Lung (tissue), 12 donors: Measurements from ENCODE around the gene APLP1. TPM values are rescaled to one million over a fixed set of nuclear protein-coding genes. Genes with fewer than 3 reads are reported as not detected.
"Not testable (repeated sequence)": the region's sequence is repeated elsewhere in the genome, so short reads cannot be mapped to it uniquely, and the experiment has no call there.

Experiments
- ATAC-seq: fragments of 200-7000 bp; cut with Tn5 transposase; one replicate; pipeline ENCODE4 v1.9.1; 2020; ENCODE audit warnings: moderate number of reproducible peaks; ENCODE audit not compliant: insufficient read depth, low FRiP score
- DNase-seq, 3 donors: peaks; one replicate each; pipeline ENCODE4 v3.0.0-alpha.2; 2013 to 2017
- H3K27ac ChIP-seq, 2 donors: one replicate each; pipeline ENCODE4 v1.5.1; 2013; ENCODE audit warnings: mild to moderate bottlenecking in 2 of 2, moderate library complexity in 2 of 2, control low read depth in 1 of 2, inconsistent platforms in 1 of 2, low read depth in 1 of 2, low read length in 1 of 2
- H3K27me3 ChIP-seq, 3 donors: one replicate each; pipeline ENCODE4 v1.5.1; 2013; ENCODE audit warnings: low read length in 2 of 3; ENCODE audit not compliant: control insufficient read depth in 3 of 3, insufficient read depth in 3 of 3
- H3K36me3 ChIP-seq, 4 donors: one replicate each; pipeline ENCODE4 v1.5.1; 2013; ENCODE audit warnings: low read length in 4 of 4, mild to moderate bottlenecking in 1 of 4, moderate library complexity in 1 of 4; ENCODE audit not compliant: control insufficient read depth in 4 of 4, insufficient read depth in 4 of 4
- H3K4me1 ChIP-seq, 5 donors: one replicate each; pipeline ENCODE4 v1.5.1; 2013; ENCODE audit warnings: low read length in 5 of 5, mild to moderate bottlenecking in 2 of 5, moderate library complexity in 1 of 5; ENCODE audit not compliant: control insufficient read depth in 5 of 5, insufficient read depth in 5 of 5
- H3K4me3 ChIP-seq: one replicate; pipeline ENCODE4 v1.5.1; 2013; ENCODE audit warnings: mild to moderate bottlenecking, control low read depth, moderate library complexity
- H3K9ac ChIP-seq, 2 donors: one replicate each; pipeline ENCODE4 v1.5.1; 2013; ENCODE audit warnings: low read length in 2 of 2, control low read depth in 1 of 2; ENCODE audit not compliant: insufficient read depth in 1 of 2
- H3K9me3 ChIP-seq, 4 donors: one replicate each; pipeline ENCODE4 v1.5.1; 2013; ENCODE audit warnings: low read length in 3 of 4, mild to moderate bottlenecking in 1 of 4, moderate library complexity in 1 of 4; ENCODE audit not compliant: control insufficient read depth in 4 of 4, insufficient read depth in 3 of 4
- whole genome bisulfite sequencing, 2 donors: extraction: QIAGEN DNeasy Blood & Tissue Kit; methylation state at CpG; one replicate each; pipeline ENCODE4 v1.1.7; 2013; 5-methylcytosine and 5-hydroxymethylcytosine counted together
- polyA plus RNA-seq, 2 donors: library from polyadenylated mRNA; stranded (reverse); fragments of 200-250 nt; gene quantifications; one replicate each; pipeline ENCODE4 v1.2.1, GENCODE V29; 2013
- total RNA-seq, 2 donors: library from RNA; depleted of rRNA in 1 of 2; stranded (reverse); fragments of >200 nt in 1 of 2; gene quantifications; one replicate each; pipeline ENCODE4 v1.2.1, GENCODE V29; 2014 to 2021
- TF ChIP-seq, protein P1 (sequence below): IDR thresholded peaks from 2 replicates; pipeline ENCODE4 v1.5.1; 2012; ENCODE audit warnings: mild to moderate bottlenecking; ENCODE audit errors: control extremely low read depth, extremely low read depth
- donor health status: control.
- donor health status: control.
- donor health status: Bipolar disorder and iron deficiency.
- donor health status: healthy.
- donor health status: DM: yes; HTN: yes; CAD: no.

APLP1 gene
- total and polyA plus RNA-seq, 4 donors = 0.94 to 6.5 (median 2.0) TPM

DNA sequence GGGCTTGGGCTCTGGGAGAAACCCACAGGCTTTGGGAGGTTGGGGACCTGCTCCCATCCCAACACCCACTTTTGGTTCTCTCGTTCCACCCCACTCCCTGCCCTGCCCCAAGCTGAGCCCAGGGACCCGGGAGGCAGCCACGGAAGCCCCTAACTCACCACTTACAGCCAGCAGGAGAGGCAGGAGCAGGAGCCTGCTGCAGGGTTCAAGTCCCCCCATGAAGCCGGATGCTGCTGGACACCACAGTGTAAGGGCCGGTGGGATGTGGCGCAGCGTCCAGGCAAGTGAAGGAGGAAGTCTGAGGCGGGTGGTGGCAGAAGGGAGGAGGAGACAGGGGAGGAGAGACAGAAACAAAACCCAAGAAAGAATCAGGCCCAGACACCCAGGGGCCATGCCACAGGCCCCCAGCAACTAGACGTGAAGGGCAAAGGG is 39.7 kb downstream of the APLP1 start, which contains the start of gene TYROBP:
Gene TYROBP (minus strand): TSS at position 286 of the 432 bp plus-strand sequence. CDS start 67 bp downstream, at position 219.
- no peak for DNase-seq
- no peaks in the 10 kb centered on the region for H3K27me3 ChIP-seq
- no peak for ATAC-seq
- peak within 1 kb of the TSS in 1 of 2 donors; percentile 77 for H3K27ac ChIP-seq
- TF ChIP-seq, protein P1, sequence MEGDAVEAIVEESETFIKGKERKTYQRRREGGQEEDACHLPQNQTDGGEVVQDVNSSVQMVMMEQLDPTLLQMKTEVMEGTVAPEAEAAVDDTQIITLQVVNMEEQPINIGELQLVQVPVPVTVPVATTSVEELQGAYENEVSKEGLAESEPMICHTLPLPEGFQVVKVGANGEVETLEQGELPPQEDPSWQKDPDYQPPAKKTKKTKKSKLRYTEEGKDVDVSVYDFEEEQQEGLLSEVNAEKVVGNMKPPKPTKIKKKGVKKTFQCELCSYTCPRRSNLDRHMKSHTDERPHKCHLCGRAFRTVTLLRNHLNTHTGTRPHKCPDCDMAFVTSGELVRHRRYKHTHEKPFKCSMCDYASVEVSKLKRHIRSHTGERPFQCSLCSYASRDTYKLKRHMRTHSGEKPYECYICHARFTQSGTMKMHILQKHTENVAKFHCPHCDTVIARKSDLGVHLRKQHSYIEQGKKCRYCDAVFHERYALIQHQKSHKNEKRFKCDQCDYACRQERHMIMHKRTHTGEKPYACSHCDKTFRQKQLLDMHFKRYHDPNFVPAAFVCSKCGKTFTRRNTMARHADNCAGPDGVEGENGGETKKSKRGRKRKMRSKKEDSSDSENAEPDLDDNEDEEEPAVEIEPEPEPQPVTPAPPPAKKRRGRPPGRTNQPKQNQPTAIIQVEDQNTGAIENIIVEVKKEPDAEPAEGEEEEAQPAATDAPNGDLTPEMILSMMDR = no peak
- no peaks in the 10 kb centered on the region for H3K36me3 ChIP-seq
- H3K9me3 ChIP-seq = no peaks in the 10 kb centered on the region
- peaks cover 0 to 17% (median 0%) of the 10 kb centered on the region in 5 donors for H3K4me1 ChIP-seq
- peak within 1 kb of the TSS; percentile 1 for H3K4me3 ChIP-seq
- 15 to 48% methylated on average over 9 of the region's 9 CpGs for WGBS, 2 donors
- H3K9ac ChIP-seq = peak within 1 kb of the TSS; percentile 23 to 37

DNA sequence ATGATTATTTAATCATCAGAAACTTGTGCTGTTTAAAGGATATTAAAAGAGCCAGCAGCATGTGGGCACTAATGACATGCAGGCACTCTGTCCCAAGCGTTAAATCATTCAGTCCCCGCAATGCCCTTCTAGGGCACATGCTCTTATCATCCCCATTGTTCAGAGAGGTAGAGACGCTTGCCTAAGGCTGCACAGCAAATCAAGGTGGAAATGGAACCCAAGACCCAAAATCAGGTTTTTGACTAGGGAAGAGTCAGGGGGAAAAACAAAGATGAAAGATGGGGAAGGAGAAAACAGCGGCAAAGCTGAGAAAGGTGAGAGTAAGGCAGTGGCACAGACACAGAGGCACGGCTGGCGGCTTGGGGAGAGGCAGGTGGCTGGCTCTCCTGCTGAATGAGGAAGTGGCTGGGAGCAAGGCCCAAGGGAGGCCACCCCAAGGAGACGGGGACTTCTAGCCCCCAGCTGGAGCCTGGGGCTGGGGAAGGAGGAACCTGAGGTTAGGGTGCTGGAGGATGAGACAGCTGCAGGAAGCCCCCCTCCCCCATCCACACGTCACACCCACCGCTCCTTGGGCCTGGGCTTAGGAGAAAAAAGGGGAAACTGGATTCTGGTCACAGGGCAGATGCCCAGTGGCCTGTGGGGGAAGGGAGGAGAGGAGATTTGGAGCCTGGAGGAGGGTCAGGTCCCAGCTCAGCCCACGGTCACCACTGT is 40.8 kb downstream of the APLP1 start:
- peaks cover 0 to 11% (median 0%) of the 10 kb centered on the region in 5 donors for H3K4me1 ChIP-seq
- WGBS, 2 donors = 29 to 59% methylated on average over 10 of the region's 10 CpGs
- no peak overlapping the region for H3K4me3 ChIP-seq
- DNase-seq = peak in 1 of 3 donors; percentile 26
- H3K27ac ChIP-seq = peak overlapping the region in 1 of 2 donors; percentile 66
- H3K9ac ChIP-seq = no peak overlapping the region
- H3K36me3 ChIP-seq = no peaks in the 10 kb centered on the region
- TF ChIP-seq, protein P1 = no peak
- H3K27me3 ChIP-seq = no peaks in the 10 kb centered on the region
- peak; percentile 79 for ATAC-seq
- no peaks in the 10 kb centered on the region for H3K9me3 ChIP-seq

GRCh38 chr19:35909684-35910035 is 41.3 kb downstream of the APLP1 start:
- Histone ChIP-seq H3K9me3 (peaks cover 0 to under 1% (median 0%) of the 10 kb centered on the region in 4 donors), H3K36me3 (no peaks in the 10 kb centered on the region), H3K4me1 (peaks cover 0 to 11% (median 0%) of the 10 kb centered on the region in 5 donors), H3K27ac (peak overlapping the region in 1 of 2 donors; percentile 90), H3K27me3 (no peaks in the 10 kb centered on the region), H3K4me3 (no peak overlapping the region), H3K9ac (no peak overlapping the region)
- TF ChIP-seq, protein P1 = no peak
- DNase-seq = no peak
- no peak for ATAC-seq
- WGBS, 2 donors = 42 to 60% methylated on average over 6 of the region's 6 CpGs

DNA sequence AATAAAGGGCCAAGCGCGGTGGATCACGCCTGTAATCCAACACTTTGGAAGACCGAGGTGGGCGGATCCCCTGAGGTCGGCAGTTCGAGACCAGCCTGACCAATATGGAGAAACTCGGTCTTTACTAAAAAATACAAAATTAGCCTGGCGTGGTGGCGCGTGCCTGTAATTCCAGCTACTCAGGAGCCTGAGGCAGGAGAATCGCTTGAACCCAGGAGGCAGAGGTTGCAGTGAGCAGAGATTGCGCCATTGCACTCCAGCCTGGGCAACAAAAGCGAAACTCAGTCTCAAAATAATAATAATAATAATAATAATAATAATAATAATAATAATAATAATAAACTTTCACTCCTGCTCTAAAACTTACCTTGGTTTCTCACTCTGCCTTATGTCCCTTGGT is 42.0 kb downstream of the APLP1 start:
- not testable (repeated sequence) for DNase-seq, H3K4me3 ChIP-seq, H3K27ac ChIP-seq, H3K27me3 ChIP-seq, H3K9ac ChIP-seq, H3K9me3 ChIP-seq, H3K36me3 ChIP-seq, ATAC-seq
- WGBS, 2 donors = 93 to 94% methylated on average over 14 of the region's 14 CpGs
- peaks cover 0 to 11% (median 0%) of the 10 kb centered on the region in 5 donors for H3K4me1 ChIP-seq
